CD4-positive, alpha-beta T cell treated with Interleukin-4 for 4 hours (primary cell): ENCODE results near the gene EMCN.
"Not testable (repeated sequence)": the region's sequence is repeated elsewhere in the genome, so short reads cannot be mapped to it uniquely, and the experiment has no call there.

Experiments
- DNase-seq: peaks from one replicate; pipeline ENCODE4 v3.0.0-alpha.2; 2020

EMCN gene

GRCh38 chr4:100369871-100370270 is 148.0 kb downstream of the EMCN start:
- no peak for DNase-seq

GRCh38 chr4:100367451-100367850 is 150.4 kb downstream of the EMCN start:
- DNase-seq = no peak

GRCh38 chr4:100366213-100366612 is 151.6 kb downstream of the EMCN start:
- no peak for DNase-seq

- DNase-seq = no peak
These were observed 155.5 kb downstream of the EMCN start for GRCh38 chr4:100362366-100362765.

GRCh38 chr4:100361336-100361735 is 156.5 kb downstream of the EMCN start:
- no peak for DNase-seq

GRCh38 chr4:100360211-100360610 is 157.6 kb downstream of the EMCN start:
- no peak for DNase-seq

GRCh38 chr4:100359441-100359840 is 158.4 kb downstream of the EMCN start:
- no peak for DNase-seq

- no peak for DNase-seq
These were observed 160.3 kb downstream of the EMCN start for GRCh38 chr4:100357542-100357941.

GRCh38 chr4:100356172-100356571 is 161.7 kb downstream of the EMCN start:
- DNase-seq = no peak

- not testable (repeated sequence) for DNase-seq
These were observed 165.5 kb downstream of the EMCN start for GRCh38 chr4:100352352-100352751.

- DNase-seq = no peak
These were observed 169.3 kb downstream of the EMCN start for GRCh38 chr4:100348473-100348872.

- no peak for DNase-seq
These were observed 170.6 kb downstream of the EMCN start for GRCh38 chr4:100347241-100347640.

GRCh38 chr4:100345585-100345984 is 172.2 kb downstream of the EMCN start:
- no peak for DNase-seq
